PC-9 (cell line): ENCODE data around the gene R3HDML. TPM values are rescaled to one million over a fixed set of nuclear protein-coding genes. Genes with fewer than 3 reads are reported as not detected.

Source experiments
- BruUV-seq: library from RNA; stranded (reverse); fragments of 400-500 nt; replicated peaks from 2 replicates; lab custom pipeline; 2021; lab: Mats Ljungman, UMichigan
- CTCF ChIA-PET: fragments of 300-600 bp; sonication (Branson Sonifier 250); formaldehyde crosslinking; loops from one replicate; lab custom pipeline; 2022; ENCODE audit warnings: antibody characterized with exemption; lab: Charles Lee
- POLR2A ChIA-PET: fragments of 300-600 bp; sonication (Branson Sonifier 250); formaldehyde crosslinking; loops from one replicate; lab custom pipeline; 2022; ENCODE audit warnings: antibody characterized with exemption; ENCODE audit not compliant: unreplicated experiment; lab: Charles Lee
- DNase-seq, 2 experiments: peaks; one replicate each; pipeline versions ENCODE4 v3.0.0 to v3.0.0-alpha.2; 2015 to 2022; ENCODE audit warnings: mixed read lengths in 1 of 2
- H2AFZ ChIP-seq: fragments of 200-600 bp; sonication (generic); 2 replicates; pipeline ENCODE4 v1.8.1; 2017; ENCODE audit warnings: antibody characterized with exemption
- H3F3A ChIP-seq: fragments of 200-600 bp; sonication (generic); 2 replicates; pipeline ENCODE4 v1.8.1; 2017; ENCODE audit warnings: antibody characterized with exemption, mild to moderate bottlenecking, low read depth; ENCODE audit not compliant: insufficient read depth
- H3K27ac ChIP-seq: fragments of 200-600 bp; sonication (generic); 2 replicates; pipeline ENCODE4 v1.6.1; 2016; ENCODE audit warnings: mixed run types
- H3K27me3 ChIP-seq: fragments of 200-600 bp; sonication (generic); 2 replicates; pipeline ENCODE4 v1.6.1; 2016; ENCODE audit warnings: low read depth, mixed run types; ENCODE audit not compliant: insufficient read depth
- H3K36me3 ChIP-seq: fragments of 200-600 bp; sonication (generic); 2 replicates; pipeline ENCODE4 v1.6.1; 2016; ENCODE audit warnings: low read depth, mixed run types
- H3K4me1 ChIP-seq: fragments of 200-600 bp; sonication (generic); replicated peaks from 2 replicates; pipeline ENCODE4 v1.6.1; 2016; ENCODE audit warnings: mixed run types; ENCODE audit not compliant: insufficient read depth
- H3K4me2 ChIP-seq: fragments of 200-600 bp; sonication (generic); 2 replicates; pipeline ENCODE4 v1.6.1; 2017; ENCODE audit warnings: mixed run types
- H3K4me3 ChIP-seq: fragments of 200-600 bp; sonication (generic); 2 replicates; pipeline ENCODE4 v1.6.1; 2016; ENCODE audit warnings: mixed run types
- H3K79me2 ChIP-seq: fragments of 200-600 bp; sonication (generic); 2 replicates; pipeline ENCODE4 v1.6.1; 2017; ENCODE audit warnings: low read depth, mixed run types
- H3K9me2 ChIP-seq: fragments of 200-600 bp; sonication (generic); 2 replicates; pipeline ENCODE4 v1.8.1; 2017; ENCODE audit warnings: mild to moderate bottlenecking; ENCODE audit not compliant: insufficient read depth
- H3K9me3 ChIP-seq: fragments of 200-600 bp; sonication (generic); 2 replicates; pipeline ENCODE4 v1.8.1; 2016; ENCODE audit warnings: low read depth; ENCODE audit not compliant: insufficient read depth
- H4K20me1 ChIP-seq: fragments of 200-600 bp; sonication (generic); 2 replicates; pipeline ENCODE4 v1.8.1; 2017; ENCODE audit not compliant: insufficient read depth
- CTCF ChIP-seq: fragments of 200-600 bp; sonication (generic); conservative IDR thresholded peaks from 2 replicates; pipeline ENCODE4 v1.6.1; 2017; ENCODE audit warnings: mixed run types, antibody characterized with exemption, mild to moderate bottlenecking, moderate library complexity
- EZH2 ChIP-seq: fragments of 200-600 bp; sonication (generic); IDR thresholded peaks from 2 replicates; pipeline ENCODE4 v1.8.0; 2017; ENCODE audit warnings: antibody characterized with exemption, low read depth
- intact Hi-C: fragments of 100-400 bp; cut with micrococcal nuclease; formaldehyde crosslinking; loops from one replicate; pipeline ENCODE4 v1.10.0; 2022; ENCODE audit not compliant: unreplicated experiment
- total RNA-seq: library from RNA; stranded (reverse); gene quantifications from 2 replicates; pipeline ENCODE4 v1.2.3, GENCODE V29; 2021

R3HDML gene
- total RNA-seq, 1 experiment from 2014 or later: not detected

- Histone ChIP-seq H3K4me1 (no peaks in the 10 kb centered on the region), H3K36me3 (no peaks in the 10 kb centered on the region), H3K27ac (no peak overlapping the region), H3K79me2 (no peaks in the 10 kb centered on the region), H2AFZ (no peak overlapping the region), H4K20me1 (no peaks in the 10 kb centered on the region), H3K4me2 (no peak overlapping the region), H3F3A (no peaks in the 10 kb centered on the region), H3K9me3 (no peaks in the 10 kb centered on the region), H3K4me3 (no peak overlapping the region), H3K27me3 (peaks cover 25% of the 10 kb centered on the region; the same call in 1 of the 2 replicates), H3K9me2 (no peaks in the 10 kb centered on the region)
- no peak for DNase-seq
- intact Hi-C loops: no loop called here
- CTCF ChIA-PET: no interaction called here
- no TSS peak for BruUV-seq
- POLR2A ChIA-PET: no interaction called here
- TF ChIP-seq EZH2: no peak
These were observed 2.1 kb upstream of the R3HDML start for GRCh38 chr20:44334709-44335108.

GRCh38 chr20:44335675-44336074, 1.2 kb upstream of the R3HDML start:
- no peak for DNase-seq
- TF ChIP-seq CTCF (no peak), EZH2 (no peak)
- H3F3A ChIP-seq: no peaks in the 10 kb centered on the region
- BruUV-seq: no TSS peak
- H4K20me1 ChIP-seq: no peaks in the 10 kb centered on the region
- H3K9me3 ChIP-seq: no peaks in the 10 kb centered on the region
- CTCF ChIA-PET: no interaction called here
- no peaks in the 10 kb centered on the region for H3K4me1 ChIP-seq
- H2AFZ ChIP-seq: no peak overlapping the region
- POLR2A ChIA-PET: no interaction called here
- H3K79me2 ChIP-seq: no peaks in the 10 kb centered on the region
- H3K27me3 ChIP-seq: peaks cover 25% of the 10 kb centered on the region; the same call in 1 of the 2 replicates
- no peaks in the 10 kb centered on the region for H3K9me2 ChIP-seq
- no peaks in the 10 kb centered on the region for H3K36me3 ChIP-seq
- intact Hi-C loops: no loop called here
- H3K4me3 ChIP-seq: no peak overlapping the region
- no peak overlapping the region for H3K4me2 ChIP-seq
- no peak overlapping the region for H3K27ac ChIP-seq

GRCh38 chr20:44336086-44336485, 757 bp upstream of the R3HDML start:
- Histone ChIP-seq H3K27me3 (peaks cover 25% of the 10 kb centered on the region; the same call in 1 of the 2 replicates), H3K4me1 (no peaks in the 10 kb centered on the region), H4K20me1 (no peaks in the 10 kb centered on the region), H3F3A (no peaks in the 10 kb centered on the region), H3K79me2 (no peaks in the 10 kb centered on the region), H3K27ac (no peak overlapping the region), H3K4me3 (no peak overlapping the region), H3K9me3 (no peaks in the 10 kb centered on the region), H3K36me3 (no peaks in the 10 kb centered on the region), H3K9me2 (no peaks in the 10 kb centered on the region), H2AFZ (no peak overlapping the region), H3K4me2 (no peak overlapping the region)
- ChIA-PET POLR2A (no interaction called here), CTCF (no interaction called here)
- intact Hi-C loops: no loop called here
- no TSS peak for BruUV-seq
- TF ChIP-seq EZH2: no peak
- TF ChIP-seq CTCF: no peak
- no peak for DNase-seq

- Histone ChIP-seq H3K4me2 (no peak overlapping the region), H3K36me3 (no peaks in the 10 kb centered on the region), H3K27me3 (peaks cover 13% of the 10 kb centered on the region; the same call in 1 of the 2 replicates), H3K4me1 (no peaks in the 10 kb centered on the region), H2AFZ (no peak overlapping the region), H3K79me2 (no peaks in the 10 kb centered on the region), H3K9me3 (no peaks in the 10 kb centered on the region), H4K20me1 (no peaks in the 10 kb centered on the region), H3K4me3 (no peak overlapping the region), H3K9me2 (no peaks in the 10 kb centered on the region), H3K27ac (no peak overlapping the region), H3F3A (no peaks in the 10 kb centered on the region)
- no peak for DNase-seq
- ChIA-PET POLR2A (no interaction called here), CTCF (no interaction called here)
- TF ChIP-seq CTCF (no peak), EZH2 (no peak)
- intact Hi-C loops: no loop called here
- BruUV-seq: no TSS peak
These were observed 5.4 kb downstream of the R3HDML start for GRCh38 chr20:44342248-44342647.
